A673 (cell line): ENCODE results near the gene ROBO3.

Experiments
- EZH2 ChIP-seq: fragments of 200-600 bp; sonication (generic); IDR thresholded peaks from 2 replicates; pipeline ENCODE4 v1.6.1; 2017; ENCODE audit warnings: borderline replicate concordance, low read depth, mild to moderate bottlenecking, mixed read lengths, antibody characterized with exemption, low read length; ENCODE audit not compliant: poor library complexity, severe bottlenecking
- TF ChIP-seq, protein P1 (sequence below): fragments of 300-800, 200-600 bp; sonication (generic); conservative IDR thresholded peaks from 2 replicates; pipeline ENCODE4 v1.5.1; 2017; ENCODE audit warnings: low read depth, mild to moderate bottlenecking, antibody characterized with exemption, low read length, moderate library complexity, mixed read lengths

- TF ChIP-seq, protein P1, sequence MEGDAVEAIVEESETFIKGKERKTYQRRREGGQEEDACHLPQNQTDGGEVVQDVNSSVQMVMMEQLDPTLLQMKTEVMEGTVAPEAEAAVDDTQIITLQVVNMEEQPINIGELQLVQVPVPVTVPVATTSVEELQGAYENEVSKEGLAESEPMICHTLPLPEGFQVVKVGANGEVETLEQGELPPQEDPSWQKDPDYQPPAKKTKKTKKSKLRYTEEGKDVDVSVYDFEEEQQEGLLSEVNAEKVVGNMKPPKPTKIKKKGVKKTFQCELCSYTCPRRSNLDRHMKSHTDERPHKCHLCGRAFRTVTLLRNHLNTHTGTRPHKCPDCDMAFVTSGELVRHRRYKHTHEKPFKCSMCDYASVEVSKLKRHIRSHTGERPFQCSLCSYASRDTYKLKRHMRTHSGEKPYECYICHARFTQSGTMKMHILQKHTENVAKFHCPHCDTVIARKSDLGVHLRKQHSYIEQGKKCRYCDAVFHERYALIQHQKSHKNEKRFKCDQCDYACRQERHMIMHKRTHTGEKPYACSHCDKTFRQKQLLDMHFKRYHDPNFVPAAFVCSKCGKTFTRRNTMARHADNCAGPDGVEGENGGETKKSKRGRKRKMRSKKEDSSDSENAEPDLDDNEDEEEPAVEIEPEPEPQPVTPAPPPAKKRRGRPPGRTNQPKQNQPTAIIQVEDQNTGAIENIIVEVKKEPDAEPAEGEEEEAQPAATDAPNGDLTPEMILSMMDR: no peak
- no peak for TF ChIP-seq EZH2
Measured at GRCh38 chr11:124890683-124891372, 25.6 kb downstream of the ROBO3 start.
